NCI-H226 (cell line): Measurements from ENCODE around the gene TMEM229B.
"Not testable (repeated sequence)": the region's sequence is repeated elsewhere in the genome, so short reads cannot be mapped to it uniquely, and the experiment has no call there.

Experiments
- DNase-seq: peaks from one replicate; pipeline ENCODE4 v3.0.0-alpha.2; 2015

TMEM229B gene

DNA sequence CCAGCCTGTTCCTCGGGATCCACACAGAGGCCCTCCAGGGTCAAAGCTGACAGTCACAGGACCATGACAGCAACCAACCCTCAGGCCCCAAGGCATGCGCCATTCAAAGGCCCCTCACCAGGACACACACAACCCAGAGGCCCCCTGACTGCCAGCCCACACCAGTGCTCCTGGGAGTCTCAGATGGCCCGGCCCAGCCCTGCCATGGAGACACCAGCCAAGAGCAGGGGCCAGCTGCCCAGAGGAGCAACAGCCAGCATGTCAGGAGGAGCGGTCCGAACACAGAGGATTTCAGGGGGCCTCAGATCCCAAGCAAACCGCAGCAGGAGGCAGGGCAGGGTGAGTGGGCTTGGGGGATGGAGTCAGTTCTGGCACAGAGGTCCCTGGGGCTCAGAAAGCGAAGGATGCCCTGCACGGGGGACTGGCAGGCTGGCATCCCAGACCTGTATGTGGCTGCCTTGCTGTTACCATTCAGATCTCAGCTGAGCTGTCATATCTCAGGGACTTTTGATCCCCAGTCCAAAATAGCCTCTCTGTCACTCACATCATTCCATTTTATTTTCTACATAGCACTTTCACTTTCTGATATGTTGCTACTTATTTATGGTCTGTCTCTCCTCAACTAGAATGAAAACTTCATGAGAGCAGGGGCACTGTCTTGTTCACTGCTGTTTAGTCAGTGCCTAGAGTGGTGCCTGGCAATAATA lies 4.8 kb downstream of the TMEM229B start:
- DNase-seq: no peak

DNA sequence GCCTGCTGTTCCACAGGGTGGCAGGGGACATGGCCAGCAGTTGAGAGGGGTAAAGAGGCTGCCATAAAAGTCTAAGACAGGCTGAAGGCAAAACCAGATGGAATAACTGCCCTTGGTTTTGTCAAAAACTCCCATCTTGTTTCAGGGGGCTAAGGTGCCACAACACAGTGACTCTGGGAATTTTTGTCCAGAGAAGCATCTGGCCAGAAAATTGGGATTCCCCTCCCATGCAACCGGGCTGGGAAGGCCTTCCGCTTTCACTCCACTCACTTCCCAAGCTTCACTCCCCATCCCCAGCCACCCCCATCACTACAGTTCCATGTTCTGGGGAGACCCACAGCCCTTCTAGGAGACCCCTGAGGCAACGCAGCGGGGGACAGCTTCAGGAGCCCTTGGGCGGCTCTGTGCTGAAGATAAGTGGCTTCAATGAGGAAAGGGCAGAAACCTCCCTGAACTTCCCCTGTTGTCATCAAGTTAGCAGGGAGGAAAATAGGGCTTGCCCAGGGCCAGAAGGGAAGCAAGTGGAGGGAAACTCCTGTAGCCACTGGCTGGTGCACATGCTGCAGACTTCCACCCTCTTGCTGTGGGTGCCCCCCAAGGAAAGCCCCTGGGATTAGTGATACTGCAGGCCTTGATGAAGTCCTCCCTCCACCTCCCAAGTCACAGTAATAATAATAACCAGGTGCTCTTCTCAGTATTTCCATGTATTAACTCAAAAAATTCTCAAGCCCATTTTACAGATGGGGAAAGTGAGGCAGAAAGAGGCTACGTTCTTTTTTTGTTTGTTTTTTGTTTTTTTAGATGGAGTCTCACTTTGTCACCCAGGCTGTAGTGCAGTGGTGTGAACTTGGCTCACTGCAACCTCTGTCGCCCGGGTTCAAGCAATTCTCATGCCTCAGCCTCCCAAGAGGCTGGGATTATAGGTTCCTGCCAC lies 6.0 kb downstream of the TMEM229B start:
- DNase-seq: no peak

DNA sequence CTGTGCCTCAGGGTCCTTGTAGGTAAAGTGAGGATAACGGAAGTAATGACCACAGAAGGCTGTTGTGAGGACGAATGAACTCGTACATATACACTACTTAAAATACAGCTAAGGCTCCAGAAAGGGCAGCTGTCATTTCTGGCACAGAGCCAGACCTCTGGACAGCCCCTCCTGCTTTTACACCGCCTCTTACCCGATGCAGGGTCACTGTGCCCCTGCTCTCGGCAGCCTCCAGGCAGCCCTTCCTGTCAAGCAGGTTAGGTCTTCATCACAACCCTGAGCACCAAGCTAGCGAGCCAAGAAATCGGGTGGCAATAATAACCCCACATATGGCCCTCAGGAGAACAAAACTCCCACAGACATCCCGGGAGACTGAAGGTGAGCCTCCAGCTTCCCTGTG lies 8.5 kb downstream of the TMEM229B start:
- DNase-seq: no peak

DNA sequence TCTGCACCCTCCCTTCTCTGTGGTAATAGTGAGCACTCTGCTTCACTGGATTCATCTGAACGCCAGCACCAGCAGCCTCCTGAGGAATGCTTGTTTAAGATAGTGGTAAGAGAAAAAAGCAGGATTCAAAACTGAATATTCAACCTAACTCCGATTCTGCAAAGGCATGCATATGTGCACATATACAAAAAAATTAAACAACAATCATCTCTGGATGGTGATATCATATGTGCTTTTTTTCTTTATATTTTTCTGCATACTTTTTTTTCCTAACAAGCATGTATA lies 9.8 kb downstream of the TMEM229B start:
- DNase-seq: no peak

DNA sequence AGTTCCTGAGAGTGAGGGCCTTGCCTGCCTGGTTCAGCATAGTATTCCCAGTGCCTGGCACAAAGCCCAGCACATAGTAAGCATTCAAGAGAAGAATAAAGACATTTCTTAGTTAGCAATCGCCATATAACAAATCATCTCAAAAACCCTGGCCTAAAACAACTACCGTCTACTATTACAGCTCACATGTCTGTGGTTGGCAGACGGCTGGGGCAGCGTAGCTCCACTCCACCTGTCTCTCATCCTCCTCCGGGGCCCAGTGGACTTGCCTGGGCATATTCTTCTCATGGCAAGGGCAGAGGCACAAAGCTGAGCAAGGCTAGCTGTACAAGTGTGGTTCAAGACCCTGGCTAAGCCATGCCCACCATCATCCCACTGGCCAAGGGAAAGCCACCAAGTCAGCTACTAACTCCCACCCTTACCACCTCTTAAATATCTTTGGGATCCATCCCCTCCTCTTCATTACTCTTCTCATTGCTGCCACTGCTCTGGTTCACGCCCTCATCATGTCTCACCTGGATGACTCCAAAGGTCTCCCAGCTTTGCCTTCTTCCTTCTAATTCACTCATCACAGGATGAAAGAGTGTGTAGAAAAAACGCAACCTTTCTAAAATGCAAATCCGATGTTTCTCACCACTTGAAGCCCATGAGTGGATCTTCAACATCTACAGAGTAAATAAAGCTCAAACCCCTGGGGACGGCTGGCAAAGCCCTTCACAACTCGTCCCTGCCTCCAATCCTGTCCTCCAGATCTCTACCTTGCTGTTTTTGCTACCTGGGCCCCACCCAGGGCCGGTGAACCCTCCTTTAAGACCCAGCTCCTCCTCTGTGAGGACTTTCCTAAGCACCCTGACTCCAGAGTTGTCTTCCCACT lies 10.4 kb downstream of the TMEM229B start:
- DNase-seq: no peak

DNA sequence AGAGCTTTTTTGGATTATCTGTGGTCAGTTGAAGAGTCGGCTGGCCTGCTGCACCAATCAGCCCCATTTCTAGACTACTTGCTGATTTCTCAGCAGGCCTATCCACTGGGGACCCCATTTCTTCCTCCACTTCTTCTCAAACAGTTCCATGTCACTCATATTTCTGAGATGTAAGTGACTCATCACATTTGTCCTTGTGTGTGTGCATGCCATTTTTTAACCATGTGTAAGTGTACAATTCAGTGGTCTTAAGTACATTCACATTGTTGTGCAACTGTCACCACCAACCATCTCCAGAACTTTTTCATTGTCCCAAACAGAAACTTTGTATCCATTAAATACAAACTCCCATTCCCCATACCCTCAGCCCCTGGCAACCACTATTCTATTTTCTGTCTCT lies 14.2 kb downstream of the TMEM229B start:
- DNase-seq: no peak

DNA sequence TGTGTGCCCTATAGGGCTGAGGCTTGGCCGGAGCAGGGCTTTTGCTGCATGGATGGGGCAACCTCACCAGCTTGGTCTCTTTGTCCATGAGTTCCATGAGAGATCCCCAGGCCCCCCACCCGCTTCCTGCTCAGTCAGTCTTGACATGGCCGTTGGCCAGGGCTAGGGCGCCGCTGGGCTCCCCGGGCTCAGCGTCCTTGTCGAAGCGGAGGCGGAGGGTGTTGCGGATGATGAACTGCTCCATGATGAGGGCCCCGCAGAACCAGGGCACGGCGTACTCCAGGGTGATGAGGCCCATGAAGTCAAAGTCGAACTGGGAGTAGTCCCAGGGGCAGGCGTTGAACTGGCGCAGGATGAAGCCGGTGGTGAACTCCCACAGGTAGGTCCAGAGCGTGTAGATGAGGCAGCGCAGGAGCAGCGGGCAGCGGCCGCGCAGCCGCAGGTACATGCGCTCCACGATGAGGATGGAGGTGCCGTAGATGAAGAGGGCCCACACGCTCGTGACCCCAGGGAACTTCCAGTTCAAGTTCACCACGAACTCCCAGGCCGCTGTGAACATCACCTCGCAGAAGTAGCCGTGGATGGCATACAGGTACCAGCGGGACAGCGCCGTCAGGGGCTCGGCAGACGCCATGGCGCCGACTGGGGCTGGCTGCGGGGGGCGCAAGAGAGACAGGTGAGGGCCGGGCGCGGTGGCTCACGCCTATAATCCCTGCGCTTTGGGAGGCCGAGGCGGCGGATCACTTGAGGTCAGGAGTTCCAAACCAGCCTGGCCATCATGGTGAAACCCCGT lies 15.0 kb downstream of the TMEM229B start:
- DNase-seq: no peak

DNA sequence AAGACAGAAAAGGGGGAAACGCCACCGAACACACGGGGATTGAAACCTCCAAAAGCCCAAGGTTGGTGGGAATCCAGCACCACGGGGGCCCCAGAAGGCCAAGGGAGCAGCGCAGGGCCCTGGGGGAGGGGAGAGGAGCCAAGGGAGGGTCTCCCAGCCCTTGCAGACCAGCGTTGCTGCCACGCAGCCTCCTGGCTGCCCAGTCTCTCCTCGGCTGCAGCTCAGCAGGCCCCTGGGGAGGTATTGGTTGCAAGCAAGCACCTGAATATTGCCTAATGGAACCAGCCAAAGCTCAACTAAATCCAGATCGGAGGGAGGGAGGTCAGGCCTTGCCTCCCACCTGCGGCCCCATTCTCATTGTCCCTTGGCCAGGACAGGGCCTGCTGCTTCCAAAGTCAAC lies 15.8 kb downstream of the TMEM229B start:
- no peak for DNase-seq

DNA sequence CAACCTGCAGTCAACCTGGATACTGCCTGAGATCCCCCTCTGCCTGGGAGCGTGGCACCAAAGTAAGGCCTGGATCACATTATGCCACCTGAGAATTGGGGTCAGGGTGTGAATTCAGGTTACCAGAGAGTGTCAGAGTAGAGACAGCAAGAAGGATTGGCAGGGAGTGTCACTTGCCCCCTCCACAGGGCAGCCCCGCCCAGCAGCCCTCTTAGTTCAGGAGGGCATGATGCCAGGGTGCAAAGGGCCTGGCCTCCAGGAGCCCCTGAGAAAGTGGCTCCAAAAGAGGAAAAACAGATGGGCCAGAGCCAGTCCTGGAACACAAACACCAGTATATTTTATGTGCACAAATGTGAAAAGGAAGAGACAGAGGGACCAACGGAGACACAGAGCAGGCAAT lies 18.6 kb downstream of the TMEM229B start:
- DNase-seq: no peak

DNA sequence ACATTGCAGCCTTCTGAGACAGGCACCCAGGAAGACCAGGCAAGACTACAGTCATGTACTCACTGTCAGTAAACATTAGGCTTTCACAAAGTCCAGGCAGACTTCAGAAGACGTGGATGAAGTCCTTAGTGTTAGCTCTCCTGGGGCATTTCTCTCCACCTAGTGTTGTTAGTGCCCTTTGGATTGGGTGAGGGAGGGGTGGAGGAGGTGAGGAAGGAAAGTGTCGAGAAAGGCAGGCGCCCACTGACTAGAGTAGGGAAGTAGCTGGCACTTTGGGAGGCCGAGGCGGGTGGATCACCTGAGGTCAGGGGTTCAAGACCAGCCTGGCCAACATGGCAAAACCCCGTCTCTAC lies 20.2 kb downstream of the TMEM229B start:
- no peak for DNase-seq

DNA sequence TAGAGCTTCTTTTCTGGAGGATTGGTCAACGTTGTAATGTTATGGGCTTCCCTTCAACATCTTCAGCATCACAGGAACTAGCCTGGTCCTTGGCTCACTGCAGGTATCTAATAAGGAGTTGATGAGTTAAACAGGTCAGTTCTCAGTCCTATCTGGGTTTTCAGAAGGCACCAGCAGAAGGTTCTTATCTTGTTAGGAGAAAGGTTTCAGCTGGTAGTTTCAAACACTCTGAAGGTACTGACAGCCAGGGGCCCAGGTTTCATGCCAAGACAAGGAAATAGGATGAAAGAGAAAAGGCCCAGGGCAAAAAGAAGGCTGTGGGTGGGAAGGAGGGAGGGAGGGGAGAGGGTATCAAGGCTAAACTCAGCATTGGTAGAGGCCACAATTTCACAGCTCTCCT lies 21.4 kb downstream of the TMEM229B start:
- DNase-seq: no peak

DNA sequence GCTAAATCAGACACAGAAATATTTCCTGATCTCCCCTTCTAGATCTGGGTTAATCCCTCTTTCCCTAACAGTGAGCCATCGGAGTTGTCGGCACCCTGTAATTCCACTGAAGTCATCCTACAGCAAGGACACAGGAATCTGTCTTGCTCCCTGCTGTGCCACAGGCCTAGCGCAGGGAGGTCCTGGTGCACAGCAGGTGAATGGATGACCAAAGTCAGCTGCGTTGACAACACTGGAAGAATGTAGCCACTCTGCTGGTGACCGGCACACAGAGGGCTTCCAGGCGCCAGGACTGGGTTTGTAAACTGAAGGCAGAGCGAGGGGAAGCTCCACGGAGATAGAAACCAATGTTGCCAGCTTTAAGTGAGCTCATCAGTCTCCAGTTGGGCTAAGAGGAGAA lies 23.6 kb downstream of the TMEM229B start:
- no peak for DNase-seq

DNA sequence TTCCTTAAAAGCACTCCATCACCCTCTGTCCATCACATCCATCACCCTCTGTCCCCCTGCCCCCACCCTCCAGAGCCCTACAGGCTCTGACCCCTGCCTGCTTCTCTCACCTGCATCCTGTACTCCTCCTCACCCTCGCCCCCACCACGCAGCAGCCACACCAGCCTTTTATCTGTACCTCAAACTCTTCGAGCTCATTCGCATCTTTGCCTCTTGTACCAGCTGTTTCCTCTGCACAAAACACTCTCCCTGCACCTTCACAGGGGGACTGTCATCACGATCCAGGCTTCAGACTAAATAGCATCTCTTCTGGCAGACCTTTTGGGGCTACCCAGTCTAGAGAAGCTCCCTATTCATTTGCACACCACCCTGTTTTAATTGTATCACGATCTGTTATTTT lies 24.1 kb downstream of the TMEM229B start:
- DNase-seq: no peak

DNA sequence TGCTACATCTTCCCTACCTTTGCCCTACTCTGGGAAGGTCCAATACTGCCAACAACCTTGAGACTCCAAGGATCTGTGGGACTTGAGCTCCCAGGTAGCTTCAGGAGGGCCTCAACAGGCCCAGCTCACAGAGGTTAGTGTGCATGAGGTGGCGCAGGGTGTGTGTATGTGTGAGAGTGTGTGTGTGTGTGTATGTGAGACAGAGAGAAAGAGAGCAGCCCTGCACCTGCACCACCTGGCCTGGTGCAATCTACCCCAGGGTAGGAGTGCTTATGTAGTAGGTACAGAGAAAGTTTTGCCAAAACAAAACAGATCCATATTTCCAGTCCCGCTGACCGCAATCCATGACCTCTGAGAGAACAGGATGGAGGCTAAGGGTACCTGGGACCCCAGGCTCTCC lies 24.6 kb downstream of the TMEM229B start:
- DNase-seq: no peak

DNA sequence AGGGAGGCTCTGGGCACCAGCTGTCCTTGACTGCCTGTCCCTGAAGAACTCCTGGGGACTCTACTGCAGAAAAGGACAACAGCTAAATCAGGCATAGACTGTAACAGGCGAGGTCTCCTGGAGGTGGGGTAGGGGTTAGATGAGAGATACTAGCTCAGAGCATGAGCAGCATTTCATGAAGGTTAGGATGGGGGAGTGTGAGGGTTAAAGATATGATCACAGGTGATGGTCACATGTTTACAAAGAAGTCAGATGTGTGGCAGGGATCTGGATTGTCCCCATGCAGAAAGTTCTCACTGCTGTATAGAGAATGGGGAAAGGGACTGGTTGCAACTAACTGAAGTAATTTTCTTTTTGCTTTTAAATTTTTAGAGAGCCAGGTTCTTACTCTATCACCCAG lies 26.5 kb downstream of the TMEM229B start:
- no peak for DNase-seq

DNA sequence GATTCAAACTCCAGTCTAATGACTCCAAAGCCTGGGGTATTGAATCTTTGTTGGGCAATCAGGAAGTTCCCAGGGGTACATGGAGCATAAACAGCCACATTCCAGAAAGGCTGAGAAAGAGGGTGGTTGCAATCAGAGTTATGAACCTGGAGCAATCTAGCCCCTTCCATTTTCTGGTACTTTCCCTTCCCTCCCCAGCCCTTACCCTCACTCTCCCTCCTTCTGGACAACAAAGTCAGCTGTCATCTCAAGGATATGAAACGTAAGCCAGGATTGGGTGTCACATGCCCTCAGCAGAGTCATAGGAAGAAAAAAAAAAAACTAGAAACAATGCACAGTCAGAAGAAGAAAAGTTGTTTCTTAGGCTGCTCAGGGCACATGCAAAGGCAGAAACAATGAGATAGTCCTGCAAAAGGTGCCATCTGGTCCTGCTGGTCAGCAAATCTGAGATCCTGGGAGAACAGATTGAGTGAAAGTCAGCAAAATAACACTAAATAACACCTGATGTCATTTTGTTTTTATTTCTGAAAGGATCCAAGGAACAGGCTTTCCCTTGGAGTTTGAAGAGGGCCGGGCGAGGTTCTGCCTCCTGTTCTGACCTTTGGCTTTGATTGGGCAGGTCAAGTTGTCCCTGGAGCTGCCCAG lies 27.1 kb downstream of the TMEM229B start:
- DNase-seq: peak; percentile 61

DNA sequence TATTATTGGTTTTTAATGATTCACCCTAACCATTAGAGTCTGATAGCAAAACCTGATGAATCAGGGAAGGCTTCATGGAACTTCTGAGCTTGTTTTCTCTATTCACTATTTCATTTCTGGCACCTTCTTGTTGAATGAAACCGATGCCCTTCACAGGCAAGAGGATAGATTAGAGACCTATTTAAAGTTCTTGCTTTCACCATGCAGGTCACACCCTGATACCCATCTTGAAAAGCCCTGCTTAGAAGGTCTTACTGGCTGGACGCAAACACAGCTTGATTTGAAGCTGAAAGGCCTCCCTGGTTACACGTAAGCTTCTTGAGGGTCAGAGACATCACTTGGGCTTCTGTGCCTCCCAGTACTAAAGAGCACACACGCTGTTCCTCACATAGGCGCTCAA lies 29.2 kb downstream of the TMEM229B start:
- no peak for DNase-seq

DNA sequence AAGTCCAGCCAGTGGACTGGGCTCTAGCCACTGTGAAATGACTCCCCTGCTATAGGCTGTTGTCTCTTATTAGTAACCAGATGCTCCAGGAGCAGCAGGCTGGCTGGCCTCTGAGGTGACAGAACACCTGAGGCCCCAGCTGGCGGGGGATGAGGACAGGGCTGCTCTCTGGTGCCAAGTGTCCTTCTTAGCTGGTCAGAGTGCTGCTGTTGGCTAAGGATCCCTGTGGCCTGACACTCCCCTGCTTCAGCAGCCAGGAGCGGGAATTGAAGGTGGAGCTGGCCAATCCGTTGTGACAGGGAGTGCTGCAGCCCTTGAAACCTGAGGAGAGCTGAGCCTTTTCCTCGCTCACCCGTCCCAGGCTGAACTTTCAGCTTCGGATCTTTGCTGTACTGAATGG lies 30.7 kb downstream of the TMEM229B start:
- no peak for DNase-seq

DNA sequence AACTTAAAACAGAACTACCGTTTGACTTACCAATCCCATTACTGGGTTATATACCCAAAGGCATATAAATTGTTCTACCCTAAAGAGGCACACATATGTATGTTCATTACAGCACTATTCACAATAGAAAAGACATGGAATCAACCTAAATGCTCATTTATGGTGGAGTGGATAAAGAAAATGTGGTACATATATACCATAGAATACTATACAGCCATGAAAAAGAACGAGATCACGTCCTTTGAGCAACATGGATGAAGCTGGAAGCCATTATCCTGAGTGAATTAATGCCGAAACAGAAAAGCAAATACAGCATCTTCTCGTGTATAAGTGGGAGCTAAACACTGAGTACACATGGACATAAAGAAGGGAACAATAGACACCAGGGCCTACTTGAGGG lies 31.8 kb downstream of the TMEM229B start:
- no peak for DNase-seq

DNA sequence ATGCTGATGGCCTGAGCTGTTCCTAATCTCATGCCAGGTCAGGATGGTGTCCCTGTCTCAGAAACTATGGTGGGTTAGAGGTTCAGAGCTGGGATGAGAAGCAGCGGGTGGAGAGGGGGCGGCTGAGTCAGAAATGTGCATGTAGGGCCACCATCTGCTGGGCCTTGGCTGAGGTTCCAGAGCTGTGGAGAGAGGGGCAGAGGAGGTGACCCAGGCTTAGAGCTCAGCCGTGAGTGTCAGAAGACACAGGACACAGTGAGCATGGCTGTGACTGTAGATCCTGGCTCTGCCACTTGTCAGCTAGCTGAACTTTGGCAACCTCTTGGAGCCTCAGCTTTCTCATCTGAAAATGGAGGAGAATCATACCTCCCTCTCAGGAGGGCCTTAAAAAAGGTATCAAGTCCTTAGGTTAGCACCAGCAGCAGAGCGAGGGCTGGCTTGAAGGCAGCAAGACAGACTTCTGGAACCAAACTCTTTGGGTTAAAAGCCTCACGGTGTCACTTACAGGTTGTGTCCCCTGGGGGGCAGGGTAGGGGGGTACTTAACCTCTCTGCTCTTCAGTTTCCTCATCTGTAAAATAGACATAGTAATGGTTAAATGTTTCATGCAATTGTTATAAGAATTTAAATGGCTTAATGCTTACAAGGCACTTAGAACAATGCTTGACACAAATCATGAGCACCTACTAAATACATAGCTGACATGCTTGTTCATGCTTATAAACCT lies 34.8 kb downstream of the TMEM229B start:
- DNase-seq: no peak

DNA sequence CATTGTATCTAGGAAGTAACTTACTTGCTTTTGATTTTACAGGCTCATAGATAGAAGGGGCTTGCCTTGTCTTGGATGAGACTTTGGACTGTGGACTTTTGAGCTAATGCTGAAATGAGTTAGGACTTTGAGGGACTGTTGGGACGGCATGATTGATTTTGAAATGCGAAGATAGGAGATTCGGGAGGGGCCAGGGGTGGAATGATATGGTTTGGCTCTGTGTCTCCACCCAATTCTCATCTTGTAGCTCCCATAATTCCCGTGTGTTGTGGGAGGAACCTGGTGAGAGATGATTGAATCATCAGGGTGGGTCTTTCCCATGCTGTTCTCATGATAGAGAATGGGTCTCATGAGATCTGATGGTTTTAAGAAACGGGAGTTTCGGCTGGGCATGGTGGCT lies 36.9 kb downstream of the TMEM229B start:
- not testable (repeated sequence) for DNase-seq

DNA sequence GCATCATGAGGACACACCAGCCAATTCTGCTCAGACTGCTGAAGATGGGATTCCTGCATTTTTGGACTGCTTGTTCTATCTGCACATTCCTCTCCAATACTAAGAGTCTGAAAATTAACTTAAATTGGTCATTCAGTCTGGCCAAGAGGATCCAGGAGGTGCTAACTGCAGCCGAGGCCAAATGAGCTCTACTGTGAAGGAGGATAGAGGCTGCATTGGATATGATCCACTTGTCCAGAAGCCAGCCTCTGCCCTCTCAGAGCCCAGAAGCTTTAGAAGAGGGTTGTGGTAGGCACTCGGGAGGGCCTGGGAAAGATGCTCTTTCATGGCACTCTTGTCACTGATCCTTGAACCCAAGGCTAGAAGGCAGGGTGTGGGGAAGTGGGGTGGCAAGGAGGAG lies 39.4 kb downstream of the TMEM229B start:
- no peak for DNase-seq
